Cortex of kidney (tissue), 1 donor: ENCODE measurements around the gene PACSIN2.

ENCODE experiments used
- DNase-seq: peaks from one replicate; lab custom pipeline; 2025; lab: John Stamatoyannopoulos, UW

Gene PACSIN2

GRCh38 chr22:42820045-42820763 lies 194.7 kb downstream of the PACSIN2 start:
- no peak for DNase-seq
